ENCODE data around the gene GSN.

- TF ChIP-seq CTCF (IDR thresholded peaks at IDR 0.05) (no peak), POLR2A (IDR thresholded peaks at IDR 0.05) (no peak)
Observed at GRCh38 chr9:121240472-121241135, 27.4 kb upstream of the GSN start.

All from adrenal gland (tissue), 5 donors.